OCI-LY1 (cell line): ENCODE data around the gene ATP2B2.

Source experiments
- EZH2 ChIP-seq: fragments of 200-600 bp; sonication (generic), shearing (Covaris generic); IDR thresholded peaks from 2 replicates; pipeline ENCODE4 v1.8.0; 2017; ENCODE audit warnings: borderline replicate concordance, mixed run types, mild to moderate bottlenecking, antibody characterized with exemption, low read length, moderate library complexity, mixed read lengths
- TF ChIP-seq, protein P1 (sequence below): fragments of 200-600 bp; sonication (generic), shearing (Covaris generic); IDR thresholded peaks from 2 replicates; pipeline ENCODE4 v1.5.1; 2017; ENCODE audit warnings: mild to moderate bottlenecking, antibody characterized with exemption, low read length, moderate library complexity, mixed read lengths

DNA sequence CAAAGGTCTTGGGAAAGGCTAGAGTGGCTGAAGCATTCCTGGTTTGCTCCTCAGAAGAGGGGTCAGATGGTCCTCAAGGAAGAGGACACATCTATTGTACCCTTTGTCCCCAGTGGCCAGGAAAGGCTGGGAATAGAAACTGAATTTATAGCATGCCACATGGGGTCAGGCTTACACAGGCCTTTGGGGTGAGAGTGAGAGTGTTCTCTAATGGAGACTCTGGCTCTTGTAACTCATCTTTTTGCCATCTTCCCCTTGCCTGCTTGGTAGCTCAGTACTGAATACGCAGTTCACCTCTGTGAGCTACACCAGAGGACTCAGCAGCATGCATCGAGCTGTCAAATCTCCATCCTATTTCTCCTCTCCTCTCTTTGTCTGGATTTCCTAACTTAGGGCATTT, 87.5 kb downstream of the ATP2B2 start:
- TF ChIP-seq, protein P1, sequence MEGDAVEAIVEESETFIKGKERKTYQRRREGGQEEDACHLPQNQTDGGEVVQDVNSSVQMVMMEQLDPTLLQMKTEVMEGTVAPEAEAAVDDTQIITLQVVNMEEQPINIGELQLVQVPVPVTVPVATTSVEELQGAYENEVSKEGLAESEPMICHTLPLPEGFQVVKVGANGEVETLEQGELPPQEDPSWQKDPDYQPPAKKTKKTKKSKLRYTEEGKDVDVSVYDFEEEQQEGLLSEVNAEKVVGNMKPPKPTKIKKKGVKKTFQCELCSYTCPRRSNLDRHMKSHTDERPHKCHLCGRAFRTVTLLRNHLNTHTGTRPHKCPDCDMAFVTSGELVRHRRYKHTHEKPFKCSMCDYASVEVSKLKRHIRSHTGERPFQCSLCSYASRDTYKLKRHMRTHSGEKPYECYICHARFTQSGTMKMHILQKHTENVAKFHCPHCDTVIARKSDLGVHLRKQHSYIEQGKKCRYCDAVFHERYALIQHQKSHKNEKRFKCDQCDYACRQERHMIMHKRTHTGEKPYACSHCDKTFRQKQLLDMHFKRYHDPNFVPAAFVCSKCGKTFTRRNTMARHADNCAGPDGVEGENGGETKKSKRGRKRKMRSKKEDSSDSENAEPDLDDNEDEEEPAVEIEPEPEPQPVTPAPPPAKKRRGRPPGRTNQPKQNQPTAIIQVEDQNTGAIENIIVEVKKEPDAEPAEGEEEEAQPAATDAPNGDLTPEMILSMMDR, result no peak
- TF ChIP-seq EZH2, result no peak
